ENCODE measurements around the gene FBL.

DNA sequence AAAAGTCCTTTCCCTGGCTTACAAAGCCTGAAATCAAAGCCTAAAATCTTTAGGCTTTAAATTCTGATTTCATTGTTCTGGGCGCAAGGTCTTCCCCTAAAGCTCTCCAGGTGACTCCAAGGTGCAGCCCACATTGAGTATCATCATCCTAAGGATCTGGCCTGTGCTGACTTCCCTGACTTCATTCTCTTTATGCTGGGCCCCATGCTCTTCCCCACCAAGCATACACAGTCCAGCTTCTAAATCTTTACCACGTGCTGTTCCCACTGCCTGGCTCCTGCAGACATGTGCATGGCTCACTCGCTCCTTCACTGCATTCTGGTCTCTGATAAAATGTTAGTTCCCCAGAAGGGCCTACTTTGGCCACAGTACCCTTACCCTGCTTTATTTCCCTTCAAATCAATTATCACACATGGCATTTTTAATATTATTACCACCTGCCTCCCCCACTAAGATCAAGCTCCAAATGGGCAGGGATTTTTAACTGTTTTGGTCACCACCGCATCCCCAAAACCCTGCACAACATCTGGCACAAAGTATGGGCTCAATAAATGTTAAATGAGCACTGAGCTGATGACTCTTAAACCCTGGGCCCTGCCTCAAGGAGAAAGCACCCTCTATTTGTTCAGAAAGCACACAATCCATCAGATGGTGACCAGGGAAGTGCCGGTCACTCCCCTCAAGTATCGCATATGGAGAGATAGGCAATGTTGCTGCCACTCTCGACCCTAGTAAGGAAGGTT, 3.3 kb downstream of the FBL start:
- no peak for TF ChIP-seq CTCF (IDR thresholded peaks at IDR 0.05)
- TF ChIP-seq ZNF671 (CRISPR knock-in tag; IDR thresholded peaks at IDR 0.05) = no peak
- TF ChIP-seq ELF4 (CRISPR knock-in tag; IDR thresholded peaks at IDR 0.05; ENCODE audit: low read depth) = no peak
- TF ChIP-seq SMAD3 (CRISPR knock-in tag; IDR thresholded peaks at IDR 0.05; ENCODE audit: borderline replicate concordance) = no peak
- TF ChIP-seq ESRRA (CRISPR knock-in tag; IDR thresholded peaks at IDR 0.05; ENCODE audit: borderline replicate concordance) = no peak
- TF ChIP-seq, protein P1, sequence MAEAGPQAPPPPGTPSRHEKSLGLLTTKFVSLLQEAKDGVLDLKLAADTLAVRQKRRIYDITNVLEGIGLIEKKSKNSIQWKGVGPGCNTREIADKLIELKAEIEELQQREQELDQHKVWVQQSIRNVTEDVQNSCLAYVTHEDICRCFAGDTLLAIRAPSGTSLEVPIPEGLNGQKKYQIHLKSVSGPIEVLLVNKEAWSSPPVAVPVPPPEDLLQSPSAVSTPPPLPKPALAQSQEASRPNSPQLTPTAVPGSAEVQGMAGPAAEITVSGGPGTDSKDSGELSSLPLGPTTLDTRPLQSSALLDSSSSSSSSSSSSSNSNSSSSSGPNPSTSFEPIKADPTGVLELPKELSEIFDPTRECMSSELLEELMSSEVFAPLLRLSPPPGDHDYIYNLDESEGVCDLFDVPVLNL (CRISPR knock-in tag; IDR thresholded peaks at IDR 0.05; ENCODE audit: borderline replicate concordance, low read depth) = no peak
